HG02759 (cell line): Measurements from ENCODE around the gene CERS6.
"Not testable (repeated sequence)": the region's sequence is repeated elsewhere in the genome, so short reads cannot be mapped to it uniquely, and the experiment has no call there.

Source experiments
- ATAC-seq: cut with Tn5 transposase; IDR thresholded peaks from one replicate; pipeline ENCODE4 v1.9.1; 2021; ENCODE audit warnings: mild to moderate bottlenecking, moderate library complexity; ENCODE audit not compliant: unreplicated experiment

Gene CERS6

GRCh38 chr2:168791140-168791539, 335.1 kb downstream of the CERS6 start:
- ATAC-seq: not testable (repeated sequence)

GRCh38 chr2:168793596-168793995, 337.5 kb downstream of the CERS6 start:
- no peak for ATAC-seq

GRCh38 chr2:168794968-168795367, 338.9 kb downstream of the CERS6 start:
- no peak for ATAC-seq

- ATAC-seq: no peak
Observed at GRCh38 chr2:168796090-168796577, 340.1 kb downstream of the CERS6 start.

- ATAC-seq: no peak
Observed at GRCh38 chr2:168796583-168797285, 340.7 kb downstream of the CERS6 start.

- ATAC-seq: no peak
Observed at GRCh38 chr2:168797286-168797655, 341.2 kb downstream of the CERS6 start.

GRCh38 chr2:168798076-168798887, 342.2 kb downstream of the CERS6 start:
- no peak for ATAC-seq

- ATAC-seq: no peak
Observed at GRCh38 chr2:168798888-168799410, 342.9 kb downstream of the CERS6 start.

GRCh38 chr2:168801471-168801870, 345.4 kb downstream of the CERS6 start:
- ATAC-seq: no peak

- ATAC-seq: no peak
Observed at GRCh38 chr2:168801961-168802858, 346.1 kb downstream of the CERS6 start, which contains the start of gene NOSTRIN. Gene NOSTRIN (plus strand): TSS chr2:168802637. CDS start chr2:168802647, 10 bp downstream.

- no peak for ATAC-seq
Observed at GRCh38 chr2:168802859-168803725, 347.0 kb downstream of the CERS6 start.

- no peak for ATAC-seq
Observed at GRCh38 chr2:168804214-168804613, 348.1 kb downstream of the CERS6 start.

GRCh38 chr2:168805615-168806014, 349.5 kb downstream of the CERS6 start:
- no peak for ATAC-seq

- no peak for ATAC-seq
Observed at GRCh38 chr2:168809537-168809936, 353.5 kb downstream of the CERS6 start.

GRCh38 chr2:168810235-168810634, 354.2 kb downstream of the CERS6 start:
- ATAC-seq: no peak

- no peak for ATAC-seq
Observed at GRCh38 chr2:168811696-168812095, 355.6 kb downstream of the CERS6 start.

- no peak for ATAC-seq
Observed at GRCh38 chr2:168814046-168814445, 358.0 kb downstream of the CERS6 start.

GRCh38 chr2:168814939-168815907, 359.2 kb downstream of the CERS6 start:
- no peak for ATAC-seq

- ATAC-seq: no peak
Observed at GRCh38 chr2:168816369-168816768, 360.3 kb downstream of the CERS6 start.
